Pons (tissue), 1 donor: ENCODE data around the gene POU5F1.
A peak's percentile ranks its signal among the peaks of the same experiment; 100 is the strongest.
"Not testable (repeated sequence)": the region's sequence is repeated elsewhere in the genome, so short reads cannot be mapped to it uniquely, and the experiment has no call there.

Source experiments
- DNase-seq: peaks from one replicate; pipeline ENCODE4 v3.0.0-alpha.2; 2016; ENCODE audit warnings: low spot score

POU5F1 gene

GRCh38 chr6:31170600-31170881 lies at the start of gene POU5F1:
TSS of gene POU5F1 (minus strand) at chr6:31170682. CDS start at chr6:31170620, 62 bp downstream.
- no peak for DNase-seq

- DNase-seq, result peak; percentile 37
These were observed 45.9 kb upstream of the POU5F1 start for GRCh38 chr6:31216208-31216898.

- DNase-seq, result not testable (repeated sequence)
These were observed 44.7 kb upstream of the POU5F1 start for GRCh38 chr6:31215216-31215615.

- DNase-seq, result no peak
These were observed 44.0 kb upstream of the POU5F1 start for GRCh38 chr6:31214516-31214915.

DNA sequence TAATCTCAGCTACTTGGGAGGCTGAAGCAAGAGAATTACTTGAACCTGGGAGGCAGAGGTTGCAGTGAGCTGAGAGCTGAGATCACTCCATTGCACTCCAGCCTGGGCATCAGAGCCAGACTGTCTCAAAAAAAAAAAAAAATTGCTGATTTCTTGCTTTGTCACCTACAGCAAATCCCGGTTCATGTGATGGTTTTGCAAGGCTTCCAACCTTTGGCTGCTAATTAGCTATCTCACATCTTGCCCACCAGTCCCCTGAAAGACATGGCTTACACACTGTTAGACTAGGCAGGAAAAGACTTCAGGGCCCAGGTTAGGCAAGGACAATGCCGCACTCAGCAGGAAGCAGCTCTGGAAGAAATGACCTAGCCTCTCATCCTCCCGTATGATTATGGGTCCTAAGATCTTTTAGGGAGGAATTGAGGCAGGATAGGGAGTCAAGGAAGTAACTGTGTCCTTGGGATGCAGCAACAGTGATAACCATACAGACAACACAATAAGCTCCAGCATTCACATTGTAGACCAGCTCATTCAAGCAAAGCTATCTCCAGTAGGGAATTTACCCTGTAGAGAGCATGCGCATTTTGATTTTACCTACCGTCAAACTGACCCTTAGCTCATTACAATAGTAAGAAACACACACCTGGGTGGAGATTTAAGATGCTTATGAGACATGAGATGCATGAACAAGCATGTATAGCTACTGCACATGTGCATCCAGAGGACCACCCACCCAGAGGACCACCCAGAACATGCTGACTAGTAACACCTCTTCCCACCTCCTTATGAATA lies 40.5 kb upstream of the POU5F1 start:
- no peak for DNase-seq

DNA sequence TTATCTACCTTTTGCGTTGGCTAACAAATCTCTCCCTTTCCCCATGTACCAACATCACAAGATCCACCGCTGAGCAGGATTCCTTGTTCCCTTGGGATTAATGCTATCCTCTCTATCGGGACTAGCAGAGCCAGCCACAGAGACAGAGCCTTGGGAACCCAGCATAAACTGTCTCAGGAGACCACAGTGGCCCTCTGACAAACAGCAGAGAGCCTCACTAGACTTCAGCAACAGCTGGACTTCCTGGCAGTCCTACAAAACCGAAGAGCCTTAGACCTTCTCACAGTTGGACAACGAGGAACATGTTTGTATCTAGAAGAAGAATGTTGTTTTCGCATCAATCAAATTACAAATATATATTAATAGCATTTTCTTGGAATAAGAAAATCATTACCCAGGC lies 39.6 kb upstream of the POU5F1 start:
- DNase-seq, result no peak

DNA sequence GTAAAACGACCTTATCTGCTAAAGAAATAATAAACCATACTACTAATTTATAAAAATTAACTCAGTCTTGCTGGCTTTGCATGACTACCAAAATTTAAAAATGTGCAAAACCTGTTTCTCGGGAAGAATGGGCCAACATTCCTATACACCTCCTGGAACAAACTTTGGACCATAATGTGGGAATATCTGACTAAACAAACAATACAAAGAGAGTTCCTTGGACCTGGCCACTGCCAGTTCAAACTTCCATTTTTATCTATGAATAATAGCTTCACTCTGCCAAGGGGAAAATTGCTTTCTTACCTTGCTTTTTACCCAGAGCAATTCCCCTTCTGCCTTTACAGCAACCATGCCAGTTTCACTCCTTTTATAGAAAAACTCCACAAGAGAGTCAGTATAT lies 38.7 kb upstream of the POU5F1 start:
- DNase-seq, result no peak

GRCh38 chr6:31208506-31208905 lies 38.0 kb upstream of the POU5F1 start:
- no peak for DNase-seq

DNA sequence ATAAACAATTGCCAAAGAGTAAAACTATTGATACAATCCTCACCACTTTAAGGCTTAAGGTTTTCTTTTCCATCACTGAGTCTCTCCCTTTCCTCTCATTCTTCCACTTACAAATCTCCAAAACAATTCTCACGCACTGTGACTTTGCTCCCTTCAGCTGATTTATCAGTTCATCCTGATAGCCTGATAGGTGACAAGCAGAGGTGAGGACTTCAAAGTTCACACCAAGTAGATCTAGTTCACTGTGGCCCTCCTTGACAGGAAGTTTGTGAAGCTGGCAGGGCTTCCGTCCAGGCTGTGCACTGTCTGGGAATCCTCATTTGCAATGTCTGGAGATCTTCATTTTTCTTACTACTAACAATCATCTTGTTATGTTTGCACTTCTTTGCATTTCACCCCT lies 35.2 kb upstream of the POU5F1 start:
- DNase-seq, result no peak

- DNase-seq, result no peak
These were observed 34.3 kb upstream of the POU5F1 start for GRCh38 chr6:31204751-31205145.

GRCh38 chr6:31203345-31203979 lies 33.0 kb upstream of the POU5F1 start:
- peak; percentile 25 for DNase-seq

DNA sequence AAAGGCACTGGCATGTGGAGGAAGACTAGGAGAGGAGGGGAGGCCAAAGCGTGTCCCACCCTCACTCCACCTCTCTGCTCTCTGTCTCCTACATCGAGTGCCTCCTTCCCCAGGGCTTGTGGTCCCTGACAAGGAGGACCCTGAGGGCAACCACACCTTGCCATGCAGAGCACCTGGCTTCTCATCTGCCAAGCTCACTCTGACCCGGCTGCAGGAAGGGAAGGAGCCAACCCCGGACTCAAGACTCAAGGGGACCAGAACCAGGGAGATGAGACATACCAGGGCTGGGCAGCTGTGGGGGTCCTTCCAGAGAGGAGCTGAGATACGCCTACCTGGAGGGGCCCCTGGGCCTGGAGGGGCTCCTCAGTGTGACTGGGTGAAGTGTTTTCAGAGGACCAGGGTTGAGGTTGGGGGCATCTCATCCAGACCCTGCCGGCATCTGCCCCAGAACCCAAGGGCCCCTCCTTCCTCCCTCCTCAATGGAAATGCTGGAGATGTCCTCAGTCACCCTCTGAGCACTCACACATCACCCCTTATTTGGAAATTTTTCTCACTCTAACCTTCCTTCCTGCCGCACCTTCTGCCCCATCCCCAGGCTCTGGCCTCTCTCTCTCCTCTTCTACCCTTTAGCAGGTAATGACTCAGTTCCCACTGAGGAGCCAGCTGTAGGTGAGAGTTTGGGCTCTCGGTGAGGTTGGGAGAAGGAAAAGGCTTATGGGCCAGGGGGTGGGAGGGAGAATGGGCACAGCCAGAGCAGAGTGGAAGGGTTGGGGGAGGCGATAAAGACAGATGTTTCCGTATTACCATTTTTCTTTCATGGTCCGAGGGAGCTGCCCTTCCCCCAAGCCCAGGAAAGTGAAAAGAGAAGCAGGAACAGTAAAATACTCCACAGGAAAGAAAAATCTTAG lies 32.0 kb upstream of the POU5F1 start:
- DNase-seq, result no peak

DNA sequence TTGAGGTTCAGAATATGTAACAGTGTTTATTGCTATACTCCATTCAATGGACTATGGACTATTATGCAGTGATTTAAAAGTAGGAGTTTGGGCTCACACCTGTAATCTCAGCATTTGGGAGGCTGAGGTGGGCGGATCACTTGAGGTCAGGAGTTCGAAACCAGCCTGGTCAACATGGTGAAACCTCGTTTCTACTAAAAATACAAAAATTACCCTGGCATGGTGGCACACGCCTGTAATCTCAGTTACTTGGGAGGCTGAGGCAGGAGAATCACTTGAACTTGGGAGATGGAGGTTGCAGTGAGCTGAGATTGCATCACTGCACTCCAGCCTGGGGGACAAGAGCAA lies 28.6 kb upstream of the POU5F1 start:
- DNase-seq, result not testable (repeated sequence)

DNA sequence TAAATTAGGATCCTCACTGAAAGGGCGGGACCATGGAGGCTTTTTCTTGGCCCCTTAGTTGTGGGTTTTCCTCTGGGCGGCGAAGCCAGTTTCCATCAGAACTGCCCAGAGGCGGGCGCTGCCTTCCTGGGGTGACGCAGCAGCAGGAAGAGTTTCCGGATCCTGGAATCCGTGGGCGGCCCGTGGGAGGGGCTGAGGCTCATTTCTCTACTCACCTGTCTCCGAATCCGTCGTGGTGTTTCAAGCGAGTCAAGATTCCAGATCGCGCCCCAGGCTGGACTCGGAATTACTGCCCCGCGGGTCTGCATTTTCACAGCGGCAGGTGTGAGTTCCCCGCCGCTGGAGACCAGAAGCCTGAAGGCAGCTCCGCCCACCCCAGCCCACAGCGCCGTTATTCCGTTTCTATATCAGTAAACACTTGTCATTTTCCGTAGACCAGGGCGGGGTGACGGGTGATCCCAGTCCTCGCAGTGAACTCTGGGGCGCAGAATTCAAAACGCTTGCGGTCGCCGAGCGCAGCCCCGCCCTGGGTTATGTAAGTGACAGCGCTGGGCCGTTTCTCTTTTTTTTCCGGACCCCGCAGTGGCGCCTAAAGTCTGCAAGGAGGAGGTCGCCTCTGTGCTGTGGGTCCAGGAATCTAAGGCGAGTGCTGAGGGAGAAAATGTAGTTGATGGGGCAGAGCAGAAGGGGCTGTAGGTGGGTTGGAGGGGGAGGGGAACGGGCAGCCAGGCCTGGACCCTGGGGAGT lies 27.2 kb upstream of the POU5F1 start:
- DNase-seq, result peak; percentile 78

DNA sequence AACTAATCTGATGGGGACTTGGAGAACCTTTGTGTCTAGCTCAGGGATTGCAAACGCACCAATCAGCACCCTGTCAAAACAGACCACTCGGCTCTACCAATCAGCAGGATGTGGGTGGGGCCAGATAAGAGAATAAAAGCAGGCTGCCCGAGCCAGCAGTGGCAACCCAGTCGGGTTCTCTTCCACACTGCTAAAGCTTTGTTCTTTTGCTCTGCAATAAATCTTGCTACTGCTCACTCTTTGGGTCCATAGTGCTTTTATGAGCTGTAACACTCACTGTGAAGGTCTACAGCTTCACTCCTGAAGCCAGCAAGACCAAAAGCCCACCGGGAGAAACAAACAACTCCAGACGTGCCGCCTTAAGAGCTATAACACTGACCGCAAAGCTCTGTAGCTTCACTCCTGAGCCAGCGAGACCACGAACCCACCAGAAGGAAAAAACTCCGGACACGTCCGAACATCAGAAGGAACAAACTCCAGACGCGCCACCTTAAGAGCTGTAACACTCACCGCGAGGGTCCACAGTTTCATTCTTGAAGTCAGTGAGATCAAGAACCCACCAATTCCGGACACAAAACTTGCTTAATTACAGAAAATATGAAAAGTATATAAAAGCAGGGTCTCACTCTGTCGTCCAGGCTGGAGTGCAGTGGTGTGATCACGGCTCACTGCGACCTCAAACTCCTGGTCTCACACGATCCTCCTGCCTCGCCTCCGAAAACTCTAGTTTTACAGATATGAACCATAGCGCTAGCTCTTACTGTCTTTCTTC lies 26.0 kb upstream of the POU5F1 start:
- DNase-seq, result not testable (repeated sequence)

DNA sequence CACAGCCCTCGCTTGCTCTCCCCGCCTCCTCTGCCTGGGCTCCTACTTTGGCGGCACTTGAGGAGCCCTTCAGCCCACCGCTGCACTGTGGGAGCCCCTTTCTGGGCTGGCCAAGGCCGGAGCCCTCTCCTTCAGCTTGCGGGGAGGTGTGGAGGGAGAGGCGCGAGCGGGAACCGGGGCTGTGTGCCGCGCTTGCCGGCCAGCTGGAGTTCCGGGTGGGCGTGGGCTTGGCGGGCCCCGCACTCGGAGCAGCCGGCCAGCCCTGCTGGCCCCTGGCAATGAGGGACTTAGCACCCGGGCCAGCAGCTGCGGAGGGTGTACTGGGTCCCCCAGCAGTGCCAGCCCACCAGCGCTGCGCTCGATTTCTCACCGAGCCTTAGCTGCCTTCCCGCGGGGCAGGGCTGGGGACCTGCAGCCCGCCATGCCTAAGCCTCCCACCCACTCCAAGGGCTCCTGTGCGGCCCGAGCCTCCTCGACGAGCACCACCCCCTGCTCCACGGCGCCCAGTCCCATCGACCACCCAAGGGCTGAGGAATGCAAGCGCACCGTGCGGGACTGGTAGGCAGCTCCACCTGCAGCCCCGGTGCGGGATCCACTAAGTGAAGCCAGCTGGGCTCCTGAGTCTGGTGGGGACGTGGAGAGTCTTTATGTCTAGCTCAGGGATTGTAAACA lies 25.0 kb upstream of the POU5F1 start:
- DNase-seq, result not testable (repeated sequence)

GRCh38 chr6:31194061-31194834 lies 23.8 kb upstream of the POU5F1 start:
- DNase-seq, result no peak

- no peak for DNase-seq
These were observed 22.7 kb upstream of the POU5F1 start for GRCh38 chr6:31193206-31193605.

DNA sequence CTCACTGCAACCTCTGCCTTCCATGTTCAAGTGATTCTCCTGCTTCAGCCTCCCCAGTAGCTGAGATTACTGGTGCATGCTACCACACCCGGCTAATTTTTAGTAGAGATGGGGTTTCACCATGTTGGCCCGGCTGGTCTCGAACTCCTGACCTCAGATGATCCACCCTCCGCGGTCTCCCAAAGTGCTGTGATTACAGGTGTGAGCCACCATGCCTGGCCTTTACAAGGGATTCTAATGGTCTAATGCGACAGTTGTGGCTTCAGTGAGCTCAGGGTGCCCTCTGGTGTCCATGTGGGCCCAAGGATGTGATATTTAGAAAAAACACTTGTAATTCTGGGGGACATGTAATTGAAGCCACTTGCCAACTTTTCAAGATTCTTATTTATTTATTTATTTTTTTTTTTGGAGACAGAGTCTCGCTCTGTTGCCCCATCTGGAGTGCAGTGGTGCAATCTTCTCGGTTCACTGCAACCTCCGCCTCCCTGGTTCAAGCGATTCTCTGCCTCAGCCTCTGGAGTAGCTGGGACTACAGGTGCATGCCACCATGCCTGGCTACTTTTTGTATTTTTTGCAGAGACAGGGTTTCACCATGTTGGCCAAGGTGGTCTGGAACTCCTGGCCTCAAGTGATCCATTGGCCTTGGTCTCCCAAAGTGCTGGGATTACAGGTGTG lies 22.1 kb upstream of the POU5F1 start:
- peak; percentile 81 for DNase-seq
